Measurements from ENCODE around the gene KDELR3.

Gene KDELR3

GRCh38 chr22:38456841-38457699 lies 10.8 kb upstream of the KDELR3 start:
- no peak for DNase-seq

GRCh38 chr22:38460426-38460840 lies 7.5 kb upstream of the KDELR3 start:
- DNase-seq, result no peak

- no peak for DNase-seq
These were observed 6.9 kb upstream of the KDELR3 start for GRCh38 chr22:38461057-38461413.

GRCh38 chr22:38461414-38462081 lies 6.3 kb upstream of the KDELR3 start:
- DNase-seq, result peak; percentile 76

- DNase-seq, result no peak
These were observed 4.7 kb upstream of the KDELR3 start for GRCh38 chr22:38462960-38463784.

GRCh38 chr22:38464992-38465672 lies 2.8 kb upstream of the KDELR3 start:
- no peak for DNase-seq

- DNase-seq, result no peak
These were observed 2.0 kb upstream of the KDELR3 start for GRCh38 chr22:38465673-38466490.

- no peak for DNase-seq
These were observed 425 bp upstream of the KDELR3 start for GRCh38 chr22:38467438-38467903.

GRCh38 chr22:38468443-38469305 lies 778 bp downstream of the KDELR3 start:
- peak; percentile 58 for DNase-seq

GRCh38 chr22:38469306-38469781 lies 1.4 kb downstream of the KDELR3 start:
- DNase-seq, result peak; percentile 58

- DNase-seq, result peak; percentile 19
These were observed 2.3 kb downstream of the KDELR3 start for GRCh38 chr22:38470179-38470578.

- peak; percentile 53 for DNase-seq
These were observed 3.3 kb downstream of the KDELR3 start for GRCh38 chr22:38471237-38471636.

- DNase-seq, result no peak
These were observed 6.2 kb downstream of the KDELR3 start for GRCh38 chr22:38474003-38474607.

- no peak for DNase-seq
These were observed 9.7 kb downstream of the KDELR3 start for GRCh38 chr22:38477585-38477984.

GRCh38 chr22:38479096-38479837 lies 11.4 kb downstream of the KDELR3 start:
- DNase-seq, result no peak

- no peak for DNase-seq
These were observed 13.4 kb downstream of the KDELR3 start for GRCh38 chr22:38481162-38481870.

GRCh38 chr22:38481871-38482332 lies 14.0 kb downstream of the KDELR3 start:
- DNase-seq, result no peak

- DNase-seq, result no peak
These were observed 14.9 kb downstream of the KDELR3 start for GRCh38 chr22:38482662-38483308.
